Activated CD4-positive, alpha-beta T cell treated with anti-CD3 and anti-CD28 coated beads, Interleukin-2, amount 10 ng/mL, durations not matched to agents 24 days and 14 days (primary cell): ENCODE data around the gene DCXR. TPM values are rescaled to one million over a fixed set of nuclear protein-coding genes. Genes with fewer than 3 reads are reported as not detected.

ENCODE experiments used
- DNase-seq: peaks from one replicate; pipeline ENCODE4 v3.0.0; 2022
- H3K27ac Mint-ChIP-seq: one replicate; pipeline ENCODE4 v1.8.0; 2022; ENCODE audit warnings: mild to moderate bottlenecking, mixed read lengths
- H3K27me3 Mint-ChIP-seq: one replicate; pipeline ENCODE4 v1.8.0; 2022; ENCODE audit warnings: mixed read lengths
- H3K36me3 Mint-ChIP-seq: one replicate; pipeline ENCODE4 v1.8.0; 2022; ENCODE audit warnings: low read depth, mild to moderate bottlenecking, mixed read lengths
- H3K4me1 Mint-ChIP-seq: one replicate; pipeline ENCODE4 v1.8.0; 2021; ENCODE audit warnings: mixed read lengths
- H3K4me3 Mint-ChIP-seq: one replicate; pipeline ENCODE4 v1.8.0; 2022; ENCODE audit warnings: mild to moderate bottlenecking, moderate library complexity, mixed read lengths
- H3K9me3 Mint-ChIP-seq: one replicate; pipeline ENCODE4 v1.8.0; 2021; ENCODE audit warnings: mixed read lengths
- intact Hi-C: fragments of 100-400 bp; cut with micrococcal nuclease; formaldehyde crosslinking; loops from one replicate; pipeline ENCODE4 v1.15.1; 2023
- total RNA-seq: library from RNA; stranded (reverse); gene quantifications from 2 replicates; pipeline ENCODE4 v1.2.3, GENCODE V29; 2022

Gene DCXR
- total RNA-seq, 1 donor from 2014 or later, result 128 TPM

- Mint-ChIP-seq H3K4me1 (peaks cover 9% of the 10 kb centered on the region), H3K27me3 (no peaks in the 10 kb centered on the region), H3K27ac (no peak overlapping the region), H3K9me3 (no peaks in the 10 kb centered on the region), H3K4me3 (peak overlapping the region; percentile 55), H3K36me3 (peaks cover 19% of the 10 kb centered on the region)
- intact Hi-C loops, result no loop called here
- no peak for DNase-seq
Observed at GRCh38 chr17:82055023-82055964, 17.8 kb upstream of the DCXR start.

GRCh38 chr17:82054351-82055022 lies 17.0 kb upstream of the DCXR start:
- H3K27me3 Mint-ChIP-seq, result no peaks in the 10 kb centered on the region
- H3K27ac Mint-ChIP-seq, result no peak overlapping the region
- peak overlapping the region; percentile 55 for H3K4me3 Mint-ChIP-seq
- H3K4me1 Mint-ChIP-seq, result peaks cover 10% of the 10 kb centered on the region
- H3K9me3 Mint-ChIP-seq, result no peaks in the 10 kb centered on the region
- H3K36me3 Mint-ChIP-seq, result peaks cover 13% of the 10 kb centered on the region
- intact Hi-C loops, result no loop called here
- DNase-seq, result no peak

GRCh38 chr17:82053556-82054263 lies 16.2 kb upstream of the DCXR start:
- H3K4me3 Mint-ChIP-seq, result peak overlapping the region; percentile 82
- H3K36me3 Mint-ChIP-seq, result peaks cover 13% of the 10 kb centered on the region
- no peaks in the 10 kb centered on the region for H3K9me3 Mint-ChIP-seq
- intact Hi-C loops, result no loop called here
- H3K4me1 Mint-ChIP-seq, result peaks cover 10% of the 10 kb centered on the region
- DNase-seq, result no peak
- no peaks in the 10 kb centered on the region for H3K27me3 Mint-ChIP-seq
- H3K27ac Mint-ChIP-seq, result no peak overlapping the region

- H3K36me3 Mint-ChIP-seq, result peaks cover 13% of the 10 kb centered on the region
- peak overlapping the region; percentile 82 for H3K4me3 Mint-ChIP-seq
- no peaks in the 10 kb centered on the region for H3K27me3 Mint-ChIP-seq
- intact Hi-C loops, result no loop called here
- no peak overlapping the region for H3K27ac Mint-ChIP-seq
- no peaks in the 10 kb centered on the region for H3K9me3 Mint-ChIP-seq
- H3K4me1 Mint-ChIP-seq, result peaks cover 10% of the 10 kb centered on the region
- DNase-seq, result no peak
Observed at GRCh38 chr17:82053130-82053529, 15.6 kb upstream of the DCXR start.

- Mint-ChIP-seq H3K36me3 (peaks cover 11% of the 10 kb centered on the region), H3K4me1 (peaks cover 10% of the 10 kb centered on the region), H3K9me3 (no peaks in the 10 kb centered on the region), H3K4me3 (peak overlapping the region; percentile 82), H3K27ac (peak overlapping the region; percentile 65), H3K27me3 (no peaks in the 10 kb centered on the region)
- no peak for DNase-seq
- intact Hi-C loops, result no loop called here
Observed at GRCh38 chr17:82052638-82053059, 15.2 kb upstream of the DCXR start.

- peak; percentile 95 for DNase-seq
- no peaks in the 10 kb centered on the region for H3K9me3 Mint-ChIP-seq
- intact Hi-C loops, result loop anchor here (1.0 to 2.0 kb wide), 2 partner anchors 14 to 15 kb away; partner anchors contain the start of gene DCXR
- H3K36me3 Mint-ChIP-seq, result peaks cover 14% of the 10 kb centered on the region
- peak within 1 kb of the TSS; percentile 90 for H3K4me3 Mint-ChIP-seq
- H3K4me1 Mint-ChIP-seq, result peaks cover 16% of the 10 kb centered on the region
- no peaks in the 10 kb centered on the region for H3K27me3 Mint-ChIP-seq
- peak within 1 kb of the TSS; percentile 91 for H3K27ac Mint-ChIP-seq
Observed at GRCh38 chr17:82051776-82052637, 14.5 kb upstream of the DCXR start, which contains the start of the genes GPS1 and RFNG. GPS1 (plus strand) TSS chr17:82051898; CDS start chr17:82051932, 34 bp downstream. RFNG (minus strand) TSS chr17:82051811; CDS start chr17:82051766, 45 bp downstream.

GRCh38 chr17:82050761-82051641 lies 13.5 kb upstream of the DCXR start:
- Mint-ChIP-seq H3K27me3 (no peaks in the 10 kb centered on the region), H3K4me3 (peak overlapping the region; percentile 90), H3K27ac (peak overlapping the region; percentile 91), H3K4me1 (peaks cover 16% of the 10 kb centered on the region), H3K36me3 (peaks cover 10% of the 10 kb centered on the region), H3K9me3 (no peaks in the 10 kb centered on the region)
- intact Hi-C loops, result loop anchor here (1.0 to 2.0 kb wide), 2 partner anchors 14 to 15 kb away; partner anchors contain the start of gene DCXR
- no peak for DNase-seq

GRCh38 chr17:82050152-82050760 lies 12.8 kb upstream of the DCXR start:
- peaks cover 9% of the 10 kb centered on the region for H3K36me3 Mint-ChIP-seq
- DNase-seq, result no peak
- H3K4me3 Mint-ChIP-seq, result peak overlapping the region; percentile 90
- peak overlapping the region; percentile 91 for H3K27ac Mint-ChIP-seq
- intact Hi-C loops, result loop anchor here (2.0 kb wide), 1 partner anchor 13 kb away; the partner anchor contains the start of gene DCXR
- no peaks in the 10 kb centered on the region for H3K9me3 Mint-ChIP-seq
- H3K27me3 Mint-ChIP-seq, result no peaks in the 10 kb centered on the region
- peaks cover 16% of the 10 kb centered on the region for H3K4me1 Mint-ChIP-seq

- Mint-ChIP-seq H3K27me3 (no peaks in the 10 kb centered on the region), H3K4me3 (peak overlapping the region; percentile 90), H3K4me1 (peaks cover 16% of the 10 kb centered on the region), H3K36me3 (peaks cover 6% of the 10 kb centered on the region), H3K9me3 (no peaks in the 10 kb centered on the region), H3K27ac (no peak overlapping the region)
- intact Hi-C loops, result no loop called here
- DNase-seq, result no peak
Observed at GRCh38 chr17:82049521-82049971, 12.0 kb upstream of the DCXR start.

GRCh38 chr17:82049106-82049505 lies 11.6 kb upstream of the DCXR start:
- Mint-ChIP-seq H3K36me3 (peaks cover 6% of the 10 kb centered on the region), H3K27ac (no peak overlapping the region), H3K4me1 (peaks cover 16% of the 10 kb centered on the region), H3K9me3 (no peaks in the 10 kb centered on the region), H3K27me3 (no peaks in the 10 kb centered on the region), H3K4me3 (no peak overlapping the region)
- DNase-seq, result no peak
- intact Hi-C loops, result no loop called here

- intact Hi-C loops, result no loop called here
- Mint-ChIP-seq H3K4me1 (peaks cover 16% of the 10 kb centered on the region), H3K9me3 (no peaks in the 10 kb centered on the region), H3K27me3 (no peaks in the 10 kb centered on the region), H3K4me3 (no peak overlapping the region), H3K27ac (no peak overlapping the region), H3K36me3 (peaks cover 6% of the 10 kb centered on the region)
- no peak for DNase-seq
Observed at GRCh38 chr17:82048571-82048971, 11.1 kb upstream of the DCXR start.
